A204.1 (cell line): ENCODE data around the gene AGTR2.
"Not testable (repeated sequence)": the region's sequence is repeated elsewhere in the genome, so short reads cannot be mapped to it uniquely, and the experiment has no call there.

Experiments used
- FAIRE-seq: peaks from 2 replicates; lab custom pipeline; 2012; peaks lifted over from hg19 to GRCh38; lab: Jason Lieb, UNC

AGTR2 gene, protein sequence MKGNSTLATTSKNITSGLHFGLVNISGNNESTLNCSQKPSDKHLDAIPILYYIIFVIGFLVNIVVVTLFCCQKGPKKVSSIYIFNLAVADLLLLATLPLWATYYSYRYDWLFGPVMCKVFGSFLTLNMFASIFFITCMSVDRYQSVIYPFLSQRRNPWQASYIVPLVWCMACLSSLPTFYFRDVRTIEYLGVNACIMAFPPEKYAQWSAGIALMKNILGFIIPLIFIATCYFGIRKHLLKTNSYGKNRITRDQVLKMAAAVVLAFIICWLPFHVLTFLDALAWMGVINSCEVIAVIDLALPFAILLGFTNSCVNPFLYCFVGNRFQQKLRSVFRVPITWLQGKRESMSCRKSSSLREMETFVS

DNA sequence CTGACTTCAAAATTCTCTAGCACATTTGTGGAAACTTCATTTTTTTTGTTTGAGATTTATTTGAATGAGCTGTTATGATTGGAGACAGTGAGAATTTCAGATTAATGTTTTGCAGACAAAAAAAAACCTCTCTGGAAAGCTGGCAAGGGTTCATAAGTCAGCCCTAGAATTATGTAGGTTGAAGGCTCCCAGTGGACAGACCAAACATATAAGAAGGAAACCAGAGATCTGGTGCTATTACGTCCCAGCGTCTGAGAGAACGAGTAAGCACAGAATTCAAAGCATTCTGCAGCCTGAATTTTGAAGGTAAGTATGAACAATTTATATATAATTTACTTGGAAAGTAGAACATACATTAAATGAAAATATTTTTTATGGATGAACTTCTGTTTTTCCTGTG is at the start of gene AGTR2:
Gene AGTR2 (plus strand): TSS at position 234 of the 400 bp plus-strand sequence. CDS start 1,537 bp downstream, outside the sequence.
- no peak for FAIRE-seq

DNA sequence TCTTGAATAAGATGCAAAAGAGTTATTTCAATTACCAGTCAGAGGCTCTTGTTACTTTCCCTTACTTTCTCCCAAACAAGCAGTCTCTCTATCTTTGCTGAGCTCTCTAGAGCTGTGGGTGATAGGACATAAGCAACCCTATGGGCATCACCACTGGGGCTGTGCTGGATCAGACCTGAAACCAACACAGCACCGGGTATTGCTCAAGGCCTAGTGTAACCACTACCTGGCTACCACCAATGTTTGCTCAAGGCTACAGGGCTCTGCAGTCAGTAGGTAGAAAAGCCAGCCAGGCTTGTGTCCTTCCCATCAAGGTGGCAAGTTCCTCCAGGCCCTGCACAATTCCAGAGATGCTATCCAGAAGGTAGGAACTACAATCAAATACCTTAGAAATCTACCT is 35.3 kb upstream of the AGTR2 start:
- no peak for FAIRE-seq

DNA sequence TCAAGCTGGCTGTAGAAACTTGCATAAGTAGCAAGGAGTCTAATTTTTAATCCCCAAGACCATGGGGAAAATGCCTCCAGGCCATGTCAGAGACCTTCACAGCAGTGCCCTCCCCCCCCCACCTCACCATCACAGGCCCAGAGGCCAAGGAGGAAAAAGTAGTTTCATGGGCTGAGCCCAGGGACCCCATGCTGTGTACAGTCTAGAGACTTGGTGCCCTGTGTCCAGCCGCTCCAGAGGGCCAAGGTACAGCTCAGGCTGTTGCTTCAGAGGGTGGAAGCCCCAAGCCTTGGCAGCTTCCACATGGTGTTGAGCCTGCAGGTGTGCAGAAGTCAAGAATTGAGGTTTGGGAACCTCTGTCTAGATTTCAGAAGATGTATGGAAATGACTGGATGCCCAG is 29.3 kb upstream of the AGTR2 start:
- FAIRE-seq: not testable (repeated sequence)

DNA sequence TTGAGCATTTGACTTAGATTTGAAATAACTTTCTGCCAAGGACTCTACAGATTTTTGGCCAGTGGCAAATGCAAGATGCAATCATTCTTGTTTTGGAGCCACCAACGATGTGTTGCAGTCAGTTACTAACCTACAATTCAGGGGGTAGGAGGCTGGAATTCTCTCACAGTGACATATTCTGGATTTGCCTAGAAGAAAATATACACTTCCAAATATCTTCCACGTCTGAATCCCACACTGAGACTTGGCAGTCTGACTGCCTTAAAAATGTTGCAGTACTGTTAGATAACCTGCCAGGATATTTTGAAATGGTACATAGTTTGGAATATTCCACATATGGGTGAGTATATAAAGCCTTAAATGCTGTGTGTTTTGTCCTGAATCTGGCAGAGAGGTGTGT is 27.6 kb upstream of the AGTR2 start:
- no peak for FAIRE-seq

DNA sequence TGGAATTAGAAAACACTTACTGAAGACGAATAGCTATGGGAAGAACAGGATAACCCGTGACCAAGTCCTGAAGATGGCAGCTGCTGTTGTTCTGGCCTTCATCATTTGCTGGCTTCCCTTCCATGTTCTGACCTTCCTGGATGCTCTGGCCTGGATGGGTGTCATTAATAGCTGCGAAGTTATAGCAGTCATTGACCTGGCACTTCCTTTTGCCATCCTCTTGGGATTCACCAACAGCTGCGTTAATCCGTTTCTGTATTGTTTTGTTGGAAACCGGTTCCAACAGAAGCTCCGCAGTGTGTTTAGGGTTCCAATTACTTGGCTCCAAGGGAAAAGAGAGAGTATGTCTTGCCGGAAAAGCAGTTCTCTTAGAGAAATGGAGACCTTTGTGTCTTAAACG is 2.4 kb downstream of the AGTR2 start:
- no peak for FAIRE-seq

DNA sequence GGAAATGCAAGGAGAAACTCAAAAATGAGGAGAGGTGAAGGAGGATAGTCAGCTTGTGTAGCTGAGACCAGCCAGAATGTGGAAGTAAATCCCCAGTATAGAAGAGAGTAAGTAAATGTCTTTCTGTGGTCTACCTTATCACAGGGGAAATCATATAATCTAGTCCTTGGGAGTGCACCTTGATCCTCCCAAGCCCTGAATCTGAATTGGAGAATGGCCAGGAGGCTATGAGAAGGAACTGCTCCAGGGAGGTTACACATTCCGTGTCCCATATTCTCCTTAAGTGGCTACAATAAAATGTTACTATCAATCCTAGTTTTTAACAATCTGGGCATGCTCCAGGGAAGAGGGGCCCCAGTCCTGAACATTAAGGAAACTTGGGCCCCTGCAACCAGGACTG is 10.8 kb downstream of the AGTR2 start:
- no peak for FAIRE-seq

DNA sequence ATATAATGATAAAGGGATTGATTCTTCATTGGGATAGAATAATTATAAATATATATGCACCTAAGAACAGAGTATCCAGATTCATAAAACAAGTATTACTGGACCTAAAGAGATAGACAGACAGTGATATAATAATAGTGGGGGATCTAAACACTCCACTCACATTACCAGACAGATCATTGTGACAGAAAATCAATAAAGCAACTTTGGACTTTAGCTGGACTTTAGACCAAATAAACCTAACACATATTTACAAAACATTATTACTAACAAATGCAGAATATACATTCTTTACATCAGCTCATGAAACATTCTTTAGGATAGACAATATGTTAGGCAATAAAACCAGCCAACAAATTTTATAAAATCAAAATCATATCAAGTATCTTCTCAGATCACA is 14.6 kb downstream of the AGTR2 start:
- peak; percentile 19 for FAIRE-seq

DNA sequence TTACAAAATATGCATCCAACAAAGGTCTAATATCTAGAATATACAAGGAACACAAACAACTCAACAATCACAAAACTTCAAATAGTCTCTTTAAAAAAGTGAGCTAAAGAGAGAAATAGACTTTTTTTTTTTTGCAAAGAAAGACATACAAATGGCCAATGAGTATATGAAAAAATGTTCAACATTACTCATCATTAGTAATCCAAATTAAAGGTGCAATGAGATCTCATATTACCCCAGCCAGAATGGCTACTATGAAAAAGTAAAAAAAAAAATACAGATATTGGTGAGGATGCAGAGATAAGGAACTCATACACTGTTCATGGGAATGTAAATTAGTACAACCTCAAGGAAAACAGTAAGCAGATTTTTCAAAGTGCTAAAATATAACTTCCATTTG is 24.1 kb downstream of the AGTR2 start:
- no peak for FAIRE-seq

DNA sequence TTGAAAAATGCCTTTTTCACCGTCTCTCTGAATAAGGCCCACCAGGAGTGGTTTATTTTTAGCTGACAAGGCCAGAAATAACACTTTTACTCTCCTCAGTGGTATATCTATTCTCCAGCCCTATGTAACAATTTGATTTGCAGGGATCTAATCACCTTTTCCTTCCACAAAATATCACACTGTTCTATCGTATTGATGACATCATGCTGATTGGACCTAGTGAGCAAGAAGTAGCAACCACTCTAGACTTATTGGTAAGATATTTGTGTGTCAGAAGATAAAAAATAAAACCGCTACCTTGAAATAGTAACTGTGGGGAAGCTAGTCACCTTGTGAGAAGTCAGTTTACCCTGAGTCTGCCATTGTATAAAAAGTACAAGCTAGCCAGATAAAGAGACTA is 27.7 kb downstream of the AGTR2 start:
- FAIRE-seq: no peak

DNA sequence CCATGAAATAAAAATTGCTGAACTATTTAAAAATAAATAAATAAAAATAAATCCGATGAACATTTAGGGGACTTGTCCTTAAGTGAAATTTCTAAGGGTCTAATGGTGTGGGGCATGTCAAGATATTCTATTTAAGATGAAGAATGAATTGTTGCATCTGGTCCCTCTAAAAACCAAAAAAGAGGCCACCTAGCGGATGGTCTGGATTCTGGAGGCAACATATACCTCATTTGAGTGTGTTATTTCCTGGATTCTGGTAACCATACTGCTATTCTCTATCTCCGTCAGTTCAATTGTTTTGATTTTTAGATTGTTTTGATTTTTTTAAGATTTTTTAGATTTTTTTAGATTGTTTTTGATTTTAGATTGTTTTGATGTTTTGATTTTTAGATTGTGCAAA is 28.3 kb downstream of the AGTR2 start:
- peak; percentile 75 for FAIRE-seq

DNA sequence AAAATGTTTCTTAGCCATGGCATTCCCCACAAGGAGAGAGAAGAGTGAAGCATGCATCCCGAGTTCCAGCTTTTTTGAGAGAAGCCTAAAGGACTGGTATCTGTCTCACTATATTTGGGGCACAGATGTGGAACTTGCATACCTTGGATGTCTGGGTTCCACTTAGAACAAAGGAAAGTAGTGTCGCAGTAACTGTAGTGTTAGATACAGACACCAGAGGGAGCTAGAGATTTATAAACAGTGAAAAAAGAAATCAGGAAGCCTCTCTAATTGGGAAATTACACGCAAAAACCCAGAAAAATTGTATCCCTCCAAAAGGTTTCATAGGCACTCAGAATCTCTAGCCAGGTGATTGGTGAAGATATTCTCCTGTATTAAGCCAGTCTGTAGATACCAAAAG is 34.4 kb downstream of the AGTR2 start:
- FAIRE-seq: peak; percentile 65

DNA sequence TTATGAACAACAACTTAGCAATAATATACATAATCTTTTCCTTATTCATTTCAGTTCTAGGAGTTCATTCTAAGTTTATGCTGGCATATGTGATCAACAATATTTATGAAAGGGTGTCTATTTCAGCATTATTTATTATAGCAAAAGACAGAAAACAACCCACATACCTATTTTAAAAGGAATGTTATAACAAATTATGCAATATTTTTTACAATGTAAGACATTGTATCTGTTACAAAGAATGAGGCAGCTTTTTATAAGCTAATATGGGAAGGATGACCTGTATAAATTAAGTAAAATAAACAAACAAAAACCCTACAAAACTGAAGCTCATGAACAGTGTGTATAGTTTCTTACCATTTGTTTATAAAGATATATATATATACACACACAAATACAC is 42.7 kb downstream of the AGTR2 start:
- no peak for FAIRE-seq

DNA sequence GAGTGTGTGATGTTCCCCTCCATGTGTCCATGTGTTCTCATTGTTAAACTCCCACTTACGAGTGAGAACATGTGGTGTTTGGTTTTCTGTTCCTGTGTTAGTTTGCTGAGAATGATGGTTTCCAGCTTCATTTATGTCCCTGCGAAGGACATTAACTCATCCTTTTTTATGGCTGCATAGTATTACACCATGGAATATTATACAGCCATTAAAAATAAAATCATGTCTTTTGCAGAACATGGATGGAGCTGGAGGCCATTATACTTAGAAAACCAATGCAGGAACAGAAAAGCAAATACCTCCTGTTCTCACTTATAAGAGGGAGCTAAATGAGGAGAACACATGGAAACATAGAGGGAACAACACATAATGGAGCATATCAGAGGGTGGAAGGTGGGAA is 46.5 kb downstream of the AGTR2 start:
- not testable (repeated sequence) for FAIRE-seq
